SK-N-SH treated with all-trans-retinoic acid at 6 μM for 48 hours (cell line): ENCODE data around the gene HAP1.

Experiments used
- ATAC-seq: fragments of 200-7000 bp; cut with Tn5 transposase; 3 replicates; pipeline ENCODE4 v1.9.1; 2020; ENCODE audit warnings: mild to moderate bottlenecking, moderate library complexity
- ARNTL ChIP-seq: fragments of 450-650 bp; formaldehyde crosslinking; IDR thresholded peaks from 2 replicates; pipeline ENCODE4 v1.5.0; 2020; ENCODE audit warnings: low read depth, mild to moderate bottlenecking, moderate library complexity, borderline replicate concordance
- BACH2 ChIP-seq: fragments of 250-450 bp; sonication (Bioruptor Pico); IDR thresholded peaks from 2 replicates; pipeline ENCODE4 v1.9.0; 2021; ENCODE audit warnings: mild to moderate bottlenecking, borderline replicate concordance
- CSDC2 ChIP-seq: fragments of 250-450 bp; sonication (Bioruptor Pico); IDR thresholded peaks from 2 replicates; pipeline ENCODE4 v1.5.0; 2020; ENCODE audit warnings: mild to moderate bottlenecking, moderate library complexity
- ESRRG ChIP-seq: fragments of 250-450 bp; sonication (Bioruptor Pico); IDR thresholded peaks from 2 replicates; pipeline ENCODE4 v1.6.1; 2021; ENCODE audit warnings: mild to moderate bottlenecking
- ISL1 ChIP-seq: fragments of 250-450 bp; sonication (Bioruptor Pico); IDR thresholded peaks from 2 replicates; pipeline ENCODE4 v2.1.2; 2022; ENCODE audit warnings: mild to moderate bottlenecking, moderate library complexity
- OSR1 ChIP-seq: fragments of 250-450 bp; sonication (Bioruptor Pico); IDR thresholded peaks from 2 replicates; pipeline ENCODE4 v1.8.0; 2022; ENCODE audit warnings: moderate library complexity, mild to moderate bottlenecking, inconsistent platforms
- PPARA ChIP-seq: fragments of 250-450 bp; sonication (Bioruptor Pico); IDR thresholded peaks from 2 replicates; pipeline ENCODE4 v1.5.0; 2020; ENCODE audit warnings: mild to moderate bottlenecking, borderline replicate concordance
- RARB ChIP-seq: fragments of 250-450 bp; sonication (Bioruptor Pico); IDR thresholded peaks from 2 replicates; pipeline ENCODE4 v1.8.0; 2021; ENCODE audit warnings: mild to moderate bottlenecking, moderate library complexity
- SNAI2 ChIP-seq: fragments of 250-450 bp; sonication (Bioruptor Pico); IDR thresholded peaks from 2 replicates; pipeline ENCODE4 v1.5.0; 2020; ENCODE audit warnings: mild to moderate bottlenecking, moderate library complexity
- TCF4 ChIP-seq: fragments of 250-450 bp; sonication (Bioruptor Pico); IDR thresholded peaks from 2 replicates; pipeline ENCODE4 v1.8.0; 2021; ENCODE audit warnings: mild to moderate bottlenecking, moderate library complexity, borderline replicate concordance
- TOX ChIP-seq: fragments of 250-450 bp; sonication (Bioruptor Pico); IDR thresholded peaks from 2 replicates; pipeline ENCODE4 v1.8.0; 2021; ENCODE audit warnings: mild to moderate bottlenecking, moderate library complexity, borderline replicate concordance
- ZFP3 ChIP-seq: fragments of 250-450 bp; sonication (Bioruptor Pico); IDR thresholded peaks from 2 replicates; pipeline ENCODE4 v1.5.0; 2020; ENCODE audit warnings: mild to moderate bottlenecking, moderate library complexity
- ZFP30 ChIP-seq: fragments of 450-650 bp; formaldehyde crosslinking; IDR thresholded peaks from 2 replicates; pipeline ENCODE4 v1.5.0; 2022; ENCODE audit warnings: mild to moderate bottlenecking, moderate library complexity
- ZNF565 ChIP-seq: fragments of 450-650 bp; formaldehyde crosslinking; conservative IDR thresholded peaks from 2 replicates; pipeline ENCODE4 v1.5.0; 2020; ENCODE audit warnings: low read depth, mild to moderate bottlenecking, moderate library complexity
- ZNF70 ChIP-seq: fragments of 450-650 bp; formaldehyde crosslinking; IDR thresholded peaks from 2 replicates; pipeline ENCODE4 v1.5.0; 2020; ENCODE audit warnings: mild to moderate bottlenecking, moderate library complexity
- ZNF8 ChIP-seq: fragments of 450-650 bp; formaldehyde crosslinking; IDR thresholded peaks from 2 replicates; pipeline ENCODE4 v1.5.0; 2020; ENCODE audit warnings: mild to moderate bottlenecking, moderate library complexity
- TF ChIP-seq, protein P1 (sequence below): fragments of 250-450 bp; sonication (Bioruptor Pico); IDR thresholded peaks from 2 replicates; pipeline ENCODE4 v1.5.1; 2021; ENCODE audit warnings: mild to moderate bottlenecking, moderate library complexity
- TF ChIP-seq, protein P2 (sequence below): fragments of 250-450 bp; sonication (Bioruptor Pico); IDR thresholded peaks from 2 replicates; pipeline ENCODE4 v1.8.0; 2020; ENCODE audit warnings: mild to moderate bottlenecking, moderate library complexity, borderline replicate concordance
- TF ChIP-seq, protein P3 (sequence below): fragments of 250-450 bp; sonication (Bioruptor Pico); IDR thresholded peaks from 2 replicates; pipeline ENCODE4 v1.5.0; 2020; ENCODE audit warnings: mild to moderate bottlenecking, moderate library complexity
- TF ChIP-seq, protein P4 (sequence below): fragments of 250-450 bp; sonication (Bioruptor Pico); IDR thresholded peaks from 2 replicates; pipeline ENCODE4 v1.8.0; 2021; ENCODE audit warnings: low read depth, mild to moderate bottlenecking, moderate library complexity, borderline replicate concordance
- TF ChIP-seq, protein P5 (sequence below): fragments of 250-450 bp; sonication (Bioruptor Pico); IDR thresholded peaks from 2 replicates; pipeline ENCODE4 v1.5.1; 2020; ENCODE audit warnings: low read depth, mild to moderate bottlenecking, moderate library complexity

Gene HAP1

DNA sequence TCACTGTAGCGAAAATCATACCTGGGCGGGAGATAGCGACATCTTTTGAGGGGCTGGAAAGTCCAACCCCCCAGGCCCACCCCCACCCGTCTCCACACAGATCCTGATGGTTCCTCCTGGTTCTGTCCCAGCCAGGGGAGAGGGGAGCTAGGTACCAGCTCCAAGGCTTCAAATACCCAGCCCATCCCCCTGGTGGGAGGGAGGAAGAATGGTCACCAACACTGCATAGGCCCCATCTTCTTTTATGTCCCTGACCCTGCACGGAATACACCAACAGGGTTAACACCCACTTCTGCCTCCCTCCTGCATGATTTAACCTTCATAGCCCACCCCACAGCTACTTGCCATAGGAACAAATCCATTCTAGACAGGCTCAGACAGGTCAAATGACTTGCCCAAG, 9.3 kb downstream of the HAP1 start:
- no peak for ATAC-seq
- no peak for TF ChIP-seq ZNF565
- TF ChIP-seq ZNF8 (CRISPR knock-in tag): no peak
- TF ChIP-seq SNAI2 (CRISPR knock-in tag): no peak
- TF ChIP-seq, protein P1, sequence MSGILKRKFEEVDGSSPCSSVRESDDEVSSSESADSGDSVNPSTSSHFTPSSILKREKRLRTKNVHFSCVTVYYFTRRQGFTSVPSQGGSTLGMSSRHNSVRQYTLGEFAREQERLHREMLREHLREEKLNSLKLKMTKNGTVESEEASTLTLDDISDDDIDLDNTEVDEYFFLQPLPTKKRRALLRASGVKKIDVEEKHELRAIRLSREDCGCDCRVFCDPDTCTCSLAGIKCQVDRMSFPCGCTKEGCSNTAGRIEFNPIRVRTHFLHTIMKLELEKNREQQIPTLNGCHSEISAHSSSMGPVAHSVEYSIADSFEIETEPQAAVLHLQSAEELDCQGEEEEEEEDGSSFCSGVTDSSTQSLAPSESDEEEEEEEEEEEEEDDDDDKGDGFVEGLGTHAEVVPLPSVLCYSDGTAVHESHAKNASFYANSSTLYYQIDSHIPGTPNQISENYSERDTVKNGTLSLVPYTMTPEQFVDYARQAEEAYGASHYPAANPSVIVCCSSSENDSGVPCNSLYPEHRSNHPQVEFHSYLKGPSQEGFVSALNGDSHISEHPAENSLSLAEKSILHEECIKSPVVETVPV (CRISPR knock-in tag): no peak
- TF ChIP-seq, all 23 proteins: peak for 0

DNA sequence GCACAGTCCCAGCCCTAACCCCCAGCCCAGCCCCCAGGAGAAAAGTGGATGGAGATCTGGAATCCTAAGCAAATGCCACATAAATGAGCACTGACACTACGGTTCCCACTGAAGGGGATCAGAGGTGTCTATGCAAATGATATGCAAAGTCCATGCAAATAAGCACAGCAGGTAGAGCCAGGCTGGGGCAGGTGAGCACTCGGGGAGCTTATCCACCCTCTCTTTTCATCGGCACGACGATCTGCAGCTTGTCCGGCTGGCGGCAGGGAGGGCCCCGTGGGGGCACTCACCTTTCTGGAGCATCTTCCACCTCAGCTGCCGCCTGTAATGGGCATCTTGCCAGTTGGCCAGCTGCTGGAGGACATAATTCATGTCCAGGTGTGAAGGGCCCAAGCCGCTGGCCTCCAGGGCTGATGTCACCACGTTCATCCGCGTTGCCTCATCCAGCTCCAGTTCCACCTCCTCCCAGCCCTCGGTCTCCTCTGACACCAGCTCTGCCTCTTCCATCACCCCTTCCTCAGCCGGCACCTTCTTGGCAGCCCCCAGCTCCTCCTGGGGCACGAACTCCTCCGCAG, 9.9 kb downstream of the HAP1 start:
- no peak for TF ChIP-seq TOX (CRISPR knock-in tag)
- no peak for TF ChIP-seq RARB (CRISPR knock-in tag)
- no peak for TF ChIP-seq ZNF8 (CRISPR knock-in tag)
- no peak for TF ChIP-seq ZFP30 (CRISPR knock-in tag)
- TF ChIP-seq, protein P2, sequence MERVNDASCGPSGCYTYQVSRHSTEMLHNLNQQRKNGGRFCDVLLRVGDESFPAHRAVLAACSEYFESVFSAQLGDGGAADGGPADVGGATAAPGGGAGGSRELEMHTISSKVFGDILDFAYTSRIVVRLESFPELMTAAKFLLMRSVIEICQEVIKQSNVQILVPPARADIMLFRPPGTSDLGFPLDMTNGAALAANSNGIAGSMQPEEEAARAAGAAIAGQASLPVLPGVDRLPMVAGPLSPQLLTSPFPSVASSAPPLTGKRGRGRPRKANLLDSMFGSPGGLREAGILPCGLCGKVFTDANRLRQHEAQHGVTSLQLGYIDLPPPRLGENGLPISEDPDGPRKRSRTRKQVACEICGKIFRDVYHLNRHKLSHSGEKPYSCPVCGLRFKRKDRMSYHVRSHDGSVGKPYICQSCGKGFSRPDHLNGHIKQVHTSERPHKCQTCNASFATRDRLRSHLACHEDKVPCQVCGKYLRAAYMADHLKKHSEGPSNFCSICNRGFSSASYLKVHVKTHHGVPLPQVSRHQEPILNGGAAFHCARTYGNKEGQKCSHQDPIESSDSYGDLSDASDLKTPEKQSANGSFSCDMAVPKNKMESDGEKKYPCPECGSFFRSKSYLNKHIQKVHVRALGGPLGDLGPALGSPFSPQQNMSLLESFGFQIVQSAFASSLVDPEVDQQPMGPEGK: no peak
- no peak for TF ChIP-seq ARNTL (CRISPR knock-in tag)
- TF ChIP-seq BACH2 (CRISPR knock-in tag): no peak
- no peak for TF ChIP-seq TCF4 (CRISPR knock-in tag)
- no peak for TF ChIP-seq ZNF70
- TF ChIP-seq, protein P3, sequence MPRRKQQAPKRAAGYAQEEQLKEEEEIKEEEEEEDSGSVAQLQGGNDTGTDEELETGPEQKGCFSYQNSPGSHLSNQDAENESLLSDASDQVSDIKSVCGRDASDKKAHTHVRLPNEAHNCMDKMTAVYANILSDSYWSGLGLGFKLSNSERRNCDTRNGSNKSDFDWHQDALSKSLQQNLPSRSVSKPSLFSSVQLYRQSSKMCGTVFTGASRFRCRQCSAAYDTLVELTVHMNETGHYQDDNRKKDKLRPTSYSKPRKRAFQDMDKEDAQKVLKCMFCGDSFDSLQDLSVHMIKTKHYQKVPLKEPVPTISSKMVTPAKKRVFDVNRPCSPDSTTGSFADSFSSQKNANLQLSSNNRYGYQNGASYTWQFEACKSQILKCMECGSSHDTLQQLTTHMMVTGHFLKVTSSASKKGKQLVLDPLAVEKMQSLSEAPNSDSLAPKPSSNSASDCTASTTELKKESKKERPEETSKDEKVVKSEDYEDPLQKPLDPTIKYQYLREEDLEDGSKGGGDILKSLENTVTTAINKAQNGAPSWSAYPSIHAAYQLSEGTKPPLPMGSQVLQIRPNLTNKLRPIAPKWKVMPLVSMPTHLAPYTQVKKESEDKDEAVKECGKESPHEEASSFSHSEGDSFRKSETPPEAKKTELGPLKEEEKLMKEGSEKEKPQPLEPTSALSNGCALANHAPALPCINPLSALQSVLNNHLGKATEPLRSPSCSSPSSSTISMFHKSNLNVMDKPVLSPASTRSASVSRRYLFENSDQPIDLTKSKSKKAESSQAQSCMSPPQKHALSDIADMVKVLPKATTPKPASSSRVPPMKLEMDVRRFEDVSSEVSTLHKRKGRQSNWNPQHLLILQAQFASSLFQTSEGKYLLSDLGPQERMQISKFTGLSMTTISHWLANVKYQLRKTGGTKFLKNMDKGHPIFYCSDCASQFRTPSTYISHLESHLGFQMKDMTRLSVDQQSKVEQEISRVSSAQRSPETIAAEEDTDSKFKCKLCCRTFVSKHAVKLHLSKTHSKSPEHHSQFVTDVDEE (CRISPR knock-in tag): no peak
- ATAC-seq: no peak

DNA sequence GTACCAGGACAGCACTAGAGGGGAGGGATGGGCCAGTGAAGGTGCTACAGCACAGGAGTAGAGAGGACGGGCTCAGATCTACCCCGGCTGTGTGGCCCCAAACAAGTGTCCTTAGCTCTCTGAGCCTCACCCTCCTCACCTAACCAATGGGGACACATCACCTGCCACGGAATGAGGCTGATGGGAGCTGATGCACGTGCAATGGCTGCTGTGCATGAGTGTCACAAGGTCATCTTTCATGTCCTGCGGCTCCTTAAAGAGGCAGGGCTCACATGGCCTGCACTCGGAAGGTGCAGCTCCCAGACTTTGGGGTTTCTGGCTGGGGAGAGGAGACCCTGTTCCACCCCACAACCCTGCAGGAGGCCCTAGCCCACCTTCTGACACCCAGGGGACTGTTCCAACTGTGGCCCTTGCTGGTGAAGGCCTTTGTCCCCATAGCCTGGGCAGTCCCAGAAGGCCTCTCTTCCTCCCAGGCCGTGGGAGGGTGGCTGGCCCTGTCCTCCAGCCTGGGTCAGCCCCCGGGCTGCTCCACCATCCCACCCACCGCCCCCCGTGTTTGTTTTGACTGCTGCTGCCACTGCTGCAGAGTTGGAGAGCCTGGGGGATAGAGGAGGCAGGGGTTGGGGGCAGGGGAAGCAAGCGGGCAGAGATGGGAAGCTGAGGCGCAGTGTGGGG, 10.5 kb downstream of the HAP1 start:
- ATAC-seq: no peak
- TF ChIP-seq ARNTL (CRISPR knock-in tag) (no peak), TOX (CRISPR knock-in tag) (no peak), BACH2 (CRISPR knock-in tag) (no peak), ISL1 (CRISPR knock-in tag) (no peak), SNAI2 (CRISPR knock-in tag) (no peak), OSR1 (no peak), ZFP3 (no peak), PPARA (CRISPR knock-in tag) (no peak), CSDC2 (CRISPR knock-in tag) (no peak), ESRRG (no peak)
- TF ChIP-seq, protein P2: no peak
- TF ChIP-seq, protein P1 (CRISPR knock-in tag): no peak
- TF ChIP-seq, protein P4, sequence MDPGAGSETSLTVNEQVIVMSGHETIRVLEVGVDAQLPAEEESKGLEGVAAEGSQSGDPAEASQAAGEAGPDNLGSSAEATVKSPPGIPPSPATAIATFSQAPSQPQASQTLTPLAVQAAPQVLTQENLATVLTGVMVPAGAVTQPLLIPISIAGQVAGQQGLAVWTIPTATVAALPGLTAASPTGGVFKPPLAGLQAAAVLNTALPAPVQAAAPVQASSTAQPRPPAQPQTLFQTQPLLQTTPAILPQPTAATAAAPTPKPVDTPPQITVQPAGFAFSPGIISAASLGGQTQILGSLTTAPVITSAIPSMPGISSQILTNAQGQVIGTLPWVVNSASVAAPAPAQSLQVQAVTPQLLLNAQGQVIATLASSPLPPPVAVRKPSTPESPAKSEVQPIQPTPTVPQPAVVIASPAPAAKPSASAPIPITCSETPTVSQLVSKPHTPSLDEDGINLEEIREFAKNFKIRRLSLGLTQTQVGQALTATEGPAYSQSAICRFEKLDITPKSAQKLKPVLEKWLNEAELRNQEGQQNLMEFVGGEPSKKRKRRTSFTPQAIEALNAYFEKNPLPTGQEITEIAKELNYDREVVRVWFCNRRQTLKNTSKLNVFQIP: no peak
- TF ChIP-seq, protein P5, sequence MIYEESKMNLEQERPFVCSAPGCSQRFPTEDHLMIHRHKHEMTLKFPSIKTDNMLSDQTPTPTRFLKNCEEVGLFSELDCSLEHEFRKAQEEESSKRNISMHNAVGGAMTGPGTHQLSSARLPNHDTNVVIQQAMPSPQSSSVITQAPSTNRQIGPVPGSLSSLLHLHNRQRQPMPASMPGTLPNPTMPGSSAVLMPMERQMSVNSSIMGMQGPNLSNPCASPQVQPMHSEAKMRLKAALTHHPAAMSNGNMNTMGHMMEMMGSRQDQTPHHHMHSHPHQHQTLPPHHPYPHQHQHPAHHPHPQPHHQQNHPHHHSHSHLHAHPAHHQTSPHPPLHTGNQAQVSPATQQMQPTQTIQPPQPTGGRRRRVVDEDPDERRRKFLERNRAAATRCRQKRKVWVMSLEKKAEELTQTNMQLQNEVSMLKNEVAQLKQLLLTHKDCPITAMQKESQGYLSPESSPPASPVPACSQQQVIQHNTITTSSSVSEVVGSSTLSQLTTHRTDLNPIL: no peak
- TF ChIP-seq, all 23 proteins: peak for 0
